Measurements from ENCODE around the gene NPAS3.

GRCh38 chr14:33788161-33788560, 849.5 kb downstream of the NPAS3 start:
- TF ChIP-seq CTCF (conservative IDR thresholded peaks at IDR 0.05; ENCODE audit: low read depth, low read length) (no peak), EZH2phosphoT487 (IDR thresholded peaks at IDR 0.05; ENCODE audit: borderline replicate concordance, low read length) (no peak), EZH2 (IDR thresholded peaks at IDR 0.05; ENCODE audit: low read length, unreplicated experiment) (no peak)

Measured in PC-3 (cell line).